ENCODE results near the gene ABCC2. TPM values are rescaled to one million over a fixed set of nuclear protein-coding genes. Genes with fewer than 3 reads are reported as not detected.

Gene ABCC2
- 119 to 142 TPM (median 123 TPM) in 5 replicates for total RNA-seq (2022; extraction: Qiagen RNA extraction)

DNA sequence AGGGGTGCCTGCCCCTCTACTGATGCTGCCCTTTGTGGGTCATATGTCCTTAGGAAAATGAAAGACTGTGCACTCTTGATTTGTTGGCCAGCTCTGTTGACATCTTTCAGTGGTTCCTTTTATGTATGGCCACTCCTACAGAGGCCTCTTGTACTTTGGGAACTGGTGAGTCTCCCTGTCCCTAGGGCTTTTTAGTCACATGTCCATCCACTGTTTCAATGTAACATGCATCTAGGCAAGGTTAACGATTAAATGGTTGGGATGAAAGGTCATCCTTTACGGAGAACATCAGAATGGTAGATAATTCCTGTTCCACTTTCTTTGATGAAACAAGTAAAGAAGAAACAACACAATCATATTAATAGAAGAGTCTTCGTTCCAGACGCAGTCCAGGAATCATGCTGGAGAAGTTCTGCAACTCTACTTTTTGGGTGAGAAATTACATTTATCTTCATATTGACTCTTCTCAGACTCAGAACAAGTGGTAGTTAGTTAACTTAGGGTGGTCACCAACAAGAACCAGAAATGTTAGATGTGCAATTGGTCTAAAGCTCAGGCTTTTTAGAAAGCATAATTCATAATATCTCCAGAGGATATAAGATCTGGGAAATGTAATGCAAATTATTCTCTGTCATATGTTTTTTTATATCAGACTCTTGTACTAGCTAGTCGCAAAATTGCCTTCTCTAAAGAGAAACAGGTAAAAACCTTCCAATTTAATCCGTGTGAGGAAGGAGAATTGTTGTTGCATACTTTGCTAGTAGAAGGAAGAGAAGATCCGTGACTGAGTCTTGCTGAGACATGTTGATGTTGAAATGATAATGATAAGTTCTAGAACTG, at the start of gene ABCC2:
Gene ABCC2, plus strand, starts transcription at position 194 of the 840 bp plus-strand sequence. Its CDS starts 205 bp downstream, at position 399.

Other genes with a start within 250 kb of the ABCC2 start
- gene NKX2-3, start 249.7 kb upstream of the ABCC2 start, total RNA-seq (2022; extraction: Qiagen RNA extraction), result 0.06 to 0.11 TPM (median 0.08 TPM) in 3 of 5 replicates, not detected in the others
- gene SLC25A28, start 162.2 kb upstream of the ABCC2 start, total RNA-seq (2022; extraction: Qiagen RNA extraction), result 24.4 to 33.3 TPM (median 25.9 TPM) in 5 replicates
- gene ENTPD7, start 123.1 kb upstream of the ABCC2 start, total RNA-seq (2022; extraction: Qiagen RNA extraction), result 8.9 to 12.6 TPM (median 10.9 TPM) in 5 replicates
- 26.3 to 31.5 TPM (median 29.1 TPM) in 5 replicates for gene COX15, start 50.5 kb upstream of the ABCC2 start, total RNA-seq (2022; extraction: Qiagen RNA extraction)
- 31.5 to 33.4 TPM (median 32.0 TPM) in 5 replicates for gene CUTC, start 50.4 kb upstream of the ABCC2 start, total RNA-seq (2022; extraction: Qiagen RNA extraction)
- 21.8 to 28.1 TPM (median 27.3 TPM) in 5 replicates for gene DNMBP, start 227.3 kb downstream of the ABCC2 start, total RNA-seq (2022; extraction: Qiagen RNA extraction)

Measured in A549 treated with Mapracorat at 1 μM for 4 hours (cell line).